GM23248 (cell line): ENCODE measurements around the gene ENAH.

Experiments used
- EZH2 ChIP-seq: fragments of 200-600 bp; sonication (generic); IDR thresholded peaks from 2 replicates; pipeline ENCODE4 v1.6.1; 2018; ENCODE audit warnings: antibody characterized with exemption, mild to moderate bottlenecking; ENCODE audit not compliant: insufficient read depth, poor library complexity, severe bottlenecking
- EZH2phosphoT487 ChIP-seq: fragments of 200-600 bp; sonication (generic); IDR thresholded peaks from 2 replicates; pipeline ENCODE4 v1.6.1; 2018; ENCODE audit warnings: antibody characterized with exemption, moderate library complexity, mild to moderate bottlenecking, low read depth; ENCODE audit not compliant: insufficient read depth

DNA sequence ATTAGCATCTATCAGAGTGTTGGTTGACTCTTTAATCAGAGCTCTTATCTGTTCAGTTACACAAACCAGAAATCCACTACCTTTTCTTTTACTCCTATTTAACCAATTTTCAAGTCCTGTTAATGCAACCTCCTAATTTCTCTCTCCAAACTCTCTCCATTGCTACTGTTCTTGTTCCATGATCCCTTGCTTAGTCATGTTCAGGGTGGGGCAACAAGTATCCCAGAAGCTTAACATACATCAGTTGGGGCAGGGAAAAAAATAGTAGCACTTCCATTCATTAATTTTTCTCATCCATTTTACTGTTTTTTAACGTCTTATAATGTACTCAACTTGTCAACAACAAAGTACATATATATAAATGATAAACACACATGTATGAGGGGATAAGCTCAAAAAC lies 113.9 kb downstream of the ENAH start:
- TF ChIP-seq EZH2phosphoT487 (no peak), EZH2 (no peak)
